Measurements from ENCODE around the gene MYO19.

Gene MYO19

DNA sequence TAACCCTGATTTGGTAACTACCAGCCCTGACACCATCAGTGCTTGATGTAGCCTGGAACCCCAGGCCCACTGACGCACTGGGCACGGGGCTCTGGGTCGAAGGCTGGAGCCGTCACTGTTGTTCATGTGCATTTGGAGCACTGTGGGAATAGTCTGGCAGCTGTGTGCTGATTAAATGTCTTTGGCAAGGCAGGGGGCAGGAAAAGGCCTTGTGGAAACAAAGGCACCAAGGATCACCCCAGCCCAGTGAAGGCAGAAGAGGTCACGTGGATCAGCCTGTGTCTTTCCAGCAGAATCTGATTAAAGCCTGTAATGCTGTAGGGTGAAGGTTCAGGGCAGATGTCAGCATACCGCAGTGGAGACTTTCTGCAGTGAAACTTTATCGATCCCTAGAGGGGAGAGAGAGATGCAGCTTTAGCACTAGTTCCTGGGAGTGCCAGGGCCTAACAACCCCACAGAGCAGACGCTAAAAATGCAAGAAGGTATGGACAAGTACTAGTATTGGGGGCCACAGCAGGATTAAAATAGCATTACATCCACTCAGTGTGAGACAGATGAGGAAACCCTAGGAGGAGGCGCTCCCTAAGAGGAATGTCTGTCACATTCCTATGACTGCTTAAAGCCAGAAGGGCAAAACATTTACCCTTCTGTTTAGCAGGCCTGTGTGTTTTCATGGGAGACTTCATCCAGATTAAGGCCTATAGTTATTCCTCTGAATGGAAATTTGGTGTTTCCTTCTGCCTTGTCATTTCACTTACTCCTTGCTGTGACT, 38.5 kb downstream of the MYO19 start:
- H3K36me3 ChIP-seq, result peaks cover 57% of the 10 kb centered on the region

DNA sequence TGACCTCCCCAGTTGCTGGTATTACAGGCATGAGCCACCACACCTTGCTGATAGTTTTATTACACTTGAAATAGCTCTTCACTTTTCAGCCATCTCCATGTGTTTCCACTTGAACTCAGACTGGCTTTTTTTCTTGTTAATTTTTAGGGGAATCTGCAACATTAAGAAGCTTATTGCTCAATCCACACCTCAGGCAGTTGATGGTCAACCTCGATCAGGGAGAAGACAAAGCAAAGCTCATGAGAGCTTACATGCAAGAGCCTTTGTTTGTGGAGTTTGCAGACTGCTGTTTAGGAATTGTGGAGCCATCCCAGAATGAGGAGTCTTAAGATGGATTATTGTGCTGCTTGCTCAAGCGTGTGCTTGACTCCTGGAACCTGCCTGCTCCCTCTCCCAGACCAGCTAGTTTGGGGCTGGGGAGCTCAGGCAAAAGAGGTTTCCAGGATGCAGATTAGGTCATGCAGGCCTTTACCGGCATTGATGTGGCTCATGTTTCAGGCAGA, 39.5 kb downstream of the MYO19 start:
- TF ChIP-seq, protein P1, sequence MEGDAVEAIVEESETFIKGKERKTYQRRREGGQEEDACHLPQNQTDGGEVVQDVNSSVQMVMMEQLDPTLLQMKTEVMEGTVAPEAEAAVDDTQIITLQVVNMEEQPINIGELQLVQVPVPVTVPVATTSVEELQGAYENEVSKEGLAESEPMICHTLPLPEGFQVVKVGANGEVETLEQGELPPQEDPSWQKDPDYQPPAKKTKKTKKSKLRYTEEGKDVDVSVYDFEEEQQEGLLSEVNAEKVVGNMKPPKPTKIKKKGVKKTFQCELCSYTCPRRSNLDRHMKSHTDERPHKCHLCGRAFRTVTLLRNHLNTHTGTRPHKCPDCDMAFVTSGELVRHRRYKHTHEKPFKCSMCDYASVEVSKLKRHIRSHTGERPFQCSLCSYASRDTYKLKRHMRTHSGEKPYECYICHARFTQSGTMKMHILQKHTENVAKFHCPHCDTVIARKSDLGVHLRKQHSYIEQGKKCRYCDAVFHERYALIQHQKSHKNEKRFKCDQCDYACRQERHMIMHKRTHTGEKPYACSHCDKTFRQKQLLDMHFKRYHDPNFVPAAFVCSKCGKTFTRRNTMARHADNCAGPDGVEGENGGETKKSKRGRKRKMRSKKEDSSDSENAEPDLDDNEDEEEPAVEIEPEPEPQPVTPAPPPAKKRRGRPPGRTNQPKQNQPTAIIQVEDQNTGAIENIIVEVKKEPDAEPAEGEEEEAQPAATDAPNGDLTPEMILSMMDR (IDR thresholded peaks at IDR 0.05; ENCODE audit: low read depth, low read length), result no peak
- Histone ChIP-seq H3K36me3 (peaks cover 52% of the 10 kb centered on the region), H3K4me3 (ENCODE audit: low read depth, low read length) (no peak overlapping the region), H3K4me1 (peaks cover 16% of the 10 kb centered on the region), H3K27me3 (no peaks in the 10 kb centered on the region), H3K9me3 (no peaks in the 10 kb centered on the region)
- DNase-seq, result no peak

More for the DNA sequence above, 38.5 kb downstream of the MYO19 start:
- TF ChIP-seq, protein P1 (IDR thresholded peaks at IDR 0.05; ENCODE audit: low read depth, low read length), result no peak
- DNase-seq, result no peak
- Histone ChIP-seq H3K4me3 (ENCODE audit: low read depth, low read length) (no peak overlapping the region), H3K4me1 (peaks cover 16% of the 10 kb centered on the region), H3K9me3 (no peaks in the 10 kb centered on the region), H3K27me3 (no peaks in the 10 kb centered on the region)

GRCh38 chr17:36494674-36495073, 40.0 kb downstream of the MYO19 start:
- peaks cover 16% of the 10 kb centered on the region for H3K4me1 ChIP-seq
- H3K36me3 ChIP-seq, result peaks cover 52% of the 10 kb centered on the region
- no peak for DNase-seq
- TF ChIP-seq, protein P1 (IDR thresholded peaks at IDR 0.05; ENCODE audit: low read depth, low read length), result no peak
- H3K9me3 ChIP-seq, result no peaks in the 10 kb centered on the region
- no peak overlapping the region for H3K4me3 ChIP-seq (ENCODE audit: low read depth, low read length)
- H3K27me3 ChIP-seq, result no peaks in the 10 kb centered on the region

GRCh38 chr17:36493956-36494355, 40.7 kb downstream of the MYO19 start:
- Histone ChIP-seq H3K4me1 (peaks cover 12% of the 10 kb centered on the region), H3K4me3 (ENCODE audit: low read depth, low read length) (no peak overlapping the region), H3K27me3 (no peaks in the 10 kb centered on the region), H3K36me3 (peaks cover 52% of the 10 kb centered on the region), H3K9me3 (no peaks in the 10 kb centered on the region)
- TF ChIP-seq, protein P1 (IDR thresholded peaks at IDR 0.05; ENCODE audit: low read depth, low read length), result no peak
- DNase-seq, result no peak

DNA sequence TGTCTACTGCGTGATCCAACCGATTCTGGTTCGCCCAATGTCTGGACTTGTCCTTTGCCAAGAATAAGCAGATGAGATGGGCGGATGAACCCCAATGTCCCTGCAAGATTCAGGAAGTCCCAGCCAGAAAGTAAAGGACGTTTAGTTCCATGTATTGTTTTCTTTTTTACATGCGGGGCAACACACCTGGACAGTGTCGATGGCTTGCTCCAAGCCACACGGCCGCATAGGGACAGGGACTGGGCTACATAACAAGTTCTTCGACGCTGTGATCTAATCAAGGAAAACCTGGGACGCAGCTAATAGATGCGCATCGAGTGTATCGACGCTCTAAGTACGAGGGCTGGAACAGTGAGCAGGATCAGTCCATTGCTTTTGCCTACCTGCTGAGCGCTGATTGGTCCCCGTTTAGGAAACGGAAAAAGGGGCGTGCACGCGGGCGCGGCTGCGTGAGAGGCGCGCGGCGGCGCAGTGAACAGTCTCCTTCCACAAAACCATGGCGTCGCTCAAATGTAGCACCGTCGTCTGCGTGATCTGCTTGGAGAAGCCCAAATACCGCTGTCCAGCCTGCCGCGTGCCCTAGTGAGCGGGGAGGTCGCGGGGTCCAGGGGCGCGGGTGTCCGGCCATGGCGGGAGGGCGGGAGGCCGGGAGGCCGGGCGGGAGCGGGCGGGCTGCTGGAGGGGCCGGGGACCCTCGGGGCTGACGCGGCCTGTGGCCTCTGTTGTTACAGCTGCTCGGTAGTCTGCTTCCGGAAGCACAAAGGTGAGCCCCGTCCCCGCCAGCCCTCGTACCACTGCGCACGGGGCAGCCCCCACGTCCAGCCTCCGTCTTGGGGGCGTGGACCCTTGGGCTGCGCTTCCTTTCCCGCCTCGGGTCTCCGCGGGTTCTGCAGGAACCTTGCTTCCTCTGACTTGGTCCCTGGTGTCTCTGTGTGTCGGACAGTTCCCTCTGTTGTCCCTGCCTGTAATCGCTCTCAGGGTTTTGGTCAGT, 48.2 kb downstream of the MYO19 start, which contains the start of gene ZNHIT3:
Gene ZNHIT3 (plus strand): TSS at position 478 of the 991 bp plus-strand sequence. CDS start 19 bp downstream, at position 497.
- H3K4me3 ChIP-seq (ENCODE audit: low read depth, low read length), result peak within 1 kb of the TSS; percentile 95
- peak; percentile 92 for DNase-seq
- peaks cover 3% of the 10 kb centered on the region for H3K9me3 ChIP-seq
- H3K36me3 ChIP-seq, result no peaks in the 10 kb centered on the region
- H3K27me3 ChIP-seq, result peaks cover 11% of the 10 kb centered on the region
- TF ChIP-seq, protein P1 (IDR thresholded peaks at IDR 0.05; ENCODE audit: low read depth, low read length), result no peak
- no peaks in the 10 kb centered on the region for H3K4me1 ChIP-seq
